GM19025 (cell line): ENCODE results near the gene RAB3IL1.
"Not testable (repeated sequence)": the region's sequence is repeated elsewhere in the genome, so short reads cannot be mapped to it uniquely, and the experiment has no call there.

ENCODE experiments used
- ATAC-seq: cut with Tn5 transposase; IDR thresholded peaks from one replicate; pipeline ENCODE4 v1.9.1; 2021; ENCODE audit warnings: mild to moderate bottlenecking, low read depth, moderate library complexity; ENCODE audit not compliant: unreplicated experiment

The RAB3IL1 gene

GRCh38 chr11:61953632-61954031 lies 36.3 kb upstream of the RAB3IL1 start:
- ATAC-seq, result not testable (repeated sequence)

- no peak for ATAC-seq
Observed at GRCh38 chr11:61952882-61953281, 35.5 kb upstream of the RAB3IL1 start.

DNA sequence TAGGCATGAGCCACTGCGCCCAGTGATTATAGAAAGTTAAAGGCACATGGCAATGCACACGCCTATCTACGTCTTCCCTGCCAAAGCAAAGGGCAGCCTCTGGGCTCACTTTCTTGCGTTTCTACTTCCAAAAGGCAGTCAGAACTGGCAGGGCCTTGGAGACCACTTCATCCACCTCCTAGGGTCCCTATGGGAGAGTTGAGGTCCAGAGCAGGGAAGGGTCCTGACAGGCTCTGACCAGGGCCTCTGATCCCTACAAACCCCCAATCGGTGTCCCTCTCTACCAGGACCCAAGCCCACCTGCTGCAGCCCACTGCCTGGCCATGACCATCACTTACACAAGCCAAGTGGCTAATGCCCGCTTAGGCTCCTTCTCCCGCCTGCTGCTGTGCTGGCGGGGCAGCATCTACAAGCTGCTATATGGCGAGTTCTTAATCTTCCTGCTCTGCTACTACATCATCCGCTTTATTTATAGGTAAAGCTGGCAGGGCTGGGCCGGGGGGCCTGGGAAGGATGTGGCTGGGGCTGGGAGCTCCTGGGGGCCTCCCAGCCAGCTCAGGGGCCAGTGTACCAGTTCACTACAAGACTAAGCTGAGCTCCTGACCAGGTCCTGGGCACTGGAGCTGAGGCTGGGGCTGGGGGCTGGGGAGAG lies 34.2 kb upstream of the RAB3IL1 start:
- no peak for ATAC-seq

DNA sequence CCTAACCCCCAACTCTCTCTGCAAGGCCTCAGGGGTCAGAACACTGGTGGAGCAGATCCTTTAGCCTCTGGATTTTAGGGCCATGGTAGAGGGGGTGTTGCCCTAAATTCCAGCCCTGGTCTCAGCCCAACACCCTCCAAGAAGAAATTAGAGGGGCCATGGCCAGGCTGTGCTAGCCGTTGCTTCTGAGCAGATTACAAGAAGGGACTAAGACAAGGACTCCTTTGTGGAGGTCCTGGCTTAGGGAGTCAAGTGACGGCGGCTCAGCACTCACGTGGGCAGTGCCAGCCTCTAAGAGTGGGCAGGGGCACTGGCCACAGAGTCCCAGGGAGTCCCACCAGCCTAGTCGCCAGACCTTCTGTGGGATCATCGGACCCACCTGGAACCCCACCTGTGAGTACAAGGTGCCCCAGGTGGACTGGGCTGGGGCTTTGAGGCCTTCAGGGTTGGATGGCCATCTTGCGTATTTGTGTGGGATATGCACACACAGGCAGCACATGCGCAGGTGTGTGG lies 32.7 kb upstream of the RAB3IL1 start, which contains the start of gene BEST1:
BEST1 (plus strand) TSS at position 317 of the 513 bp plus-strand sequence. CDS start 1,456 bp downstream, outside the sequence.
- ATAC-seq, result no peak

DNA sequence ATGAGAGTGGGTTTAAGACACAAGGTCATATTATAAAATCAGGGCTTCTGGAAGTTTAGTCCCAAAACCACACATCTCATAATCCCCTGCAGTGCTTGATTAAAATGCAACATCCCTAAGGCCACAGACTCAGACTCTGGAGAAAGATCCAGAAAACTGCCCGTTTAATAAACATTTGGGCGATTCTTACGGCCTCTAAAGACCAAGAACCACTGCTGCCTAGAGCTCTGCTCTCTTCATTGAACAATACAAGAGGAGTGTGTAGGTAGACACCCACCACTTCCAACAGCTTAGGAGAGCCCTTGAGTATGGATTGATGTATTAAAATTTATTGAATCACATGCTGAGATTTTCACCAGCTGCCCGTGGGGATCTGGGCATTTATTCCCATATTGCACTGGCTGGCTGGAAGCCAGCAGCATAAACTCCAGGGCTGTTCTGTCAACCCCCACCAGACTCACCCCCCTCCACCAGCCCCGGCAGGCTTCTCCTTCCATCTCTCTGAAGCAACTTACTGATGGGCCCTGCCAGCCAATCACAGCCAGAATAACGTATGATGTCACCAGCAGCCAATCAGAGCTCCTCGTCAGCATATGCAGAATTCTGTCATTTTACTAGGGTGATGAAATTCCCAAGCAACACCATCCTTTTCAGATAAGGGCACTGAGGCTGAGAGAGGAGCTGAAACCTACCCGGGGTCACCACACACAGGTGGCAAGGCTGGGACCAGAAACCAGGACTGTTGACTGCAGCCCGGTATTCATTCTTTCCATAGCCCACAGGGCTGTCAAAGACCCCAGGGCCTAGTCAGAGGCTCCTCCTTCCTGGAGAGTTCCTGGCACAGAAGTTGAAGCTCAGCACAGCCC lies 32.0 kb upstream of the RAB3IL1 start:
- ATAC-seq, result no peak

DNA sequence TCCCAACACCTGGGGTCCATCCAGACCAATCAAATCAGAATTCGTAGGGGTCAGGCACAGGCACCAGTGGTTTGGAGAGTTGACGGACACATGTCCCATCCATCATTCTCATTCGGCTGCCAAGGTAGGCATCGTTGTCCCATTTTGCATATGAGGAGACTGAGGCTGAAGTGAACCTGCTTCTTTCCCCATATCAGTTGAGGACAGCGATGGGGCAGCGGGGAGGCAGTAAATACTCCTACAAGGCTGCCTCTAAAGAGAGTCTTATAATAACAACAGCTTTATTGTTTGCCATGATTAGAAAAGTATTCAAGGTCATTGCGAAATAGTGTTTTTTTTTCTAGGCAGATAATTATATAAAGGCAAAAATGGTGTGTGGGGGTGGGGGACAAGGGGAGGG lies 31.1 kb upstream of the RAB3IL1 start:
- no peak for ATAC-seq

DNA sequence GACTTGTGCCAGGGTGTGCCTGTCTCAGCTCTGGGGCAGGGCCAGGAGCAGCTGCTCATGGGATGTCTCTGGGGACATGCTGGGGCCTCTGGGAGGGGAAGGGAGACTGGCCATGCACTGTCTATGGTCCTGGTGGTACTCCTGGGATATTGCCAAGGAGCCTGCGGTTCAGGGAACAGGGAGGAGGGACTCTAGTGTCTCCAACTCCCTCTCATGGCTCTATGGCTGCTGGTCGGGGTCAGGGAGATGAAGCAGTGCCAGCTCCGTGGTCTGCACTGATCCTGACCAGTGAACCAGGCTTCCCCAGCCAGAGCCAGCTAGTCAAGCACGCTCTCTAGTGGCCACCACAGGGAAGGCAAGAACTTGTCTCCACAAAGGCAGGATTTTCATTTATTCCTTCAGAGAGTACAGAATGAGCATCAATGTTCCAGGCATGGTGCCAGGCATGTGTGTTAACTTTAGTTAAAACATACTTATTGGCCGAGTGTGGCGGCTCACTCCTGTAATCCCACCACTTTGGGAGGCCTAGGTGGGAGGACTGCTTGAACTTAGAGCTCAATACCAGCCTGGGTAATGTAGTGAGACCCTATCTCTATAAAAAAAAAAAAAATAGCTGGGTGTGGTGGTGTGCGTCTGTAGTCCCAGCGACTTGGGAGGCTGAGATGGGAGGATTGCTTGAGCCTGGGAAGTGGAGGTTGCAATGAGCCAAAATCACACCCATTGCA lies 30.3 kb upstream of the RAB3IL1 start:
- no peak for ATAC-seq

- ATAC-seq, result no peak
Observed at GRCh38 chr11:61946894-61947293, 29.5 kb upstream of the RAB3IL1 start.

- no peak for ATAC-seq
Observed at GRCh38 chr11:61945191-61945590, 27.8 kb upstream of the RAB3IL1 start.

- no peak for ATAC-seq
Observed at GRCh38 chr11:61940466-61940865, 23.1 kb upstream of the RAB3IL1 start.

GRCh38 chr11:61935861-61936260 lies 18.5 kb upstream of the RAB3IL1 start:
- no peak for ATAC-seq

DNA sequence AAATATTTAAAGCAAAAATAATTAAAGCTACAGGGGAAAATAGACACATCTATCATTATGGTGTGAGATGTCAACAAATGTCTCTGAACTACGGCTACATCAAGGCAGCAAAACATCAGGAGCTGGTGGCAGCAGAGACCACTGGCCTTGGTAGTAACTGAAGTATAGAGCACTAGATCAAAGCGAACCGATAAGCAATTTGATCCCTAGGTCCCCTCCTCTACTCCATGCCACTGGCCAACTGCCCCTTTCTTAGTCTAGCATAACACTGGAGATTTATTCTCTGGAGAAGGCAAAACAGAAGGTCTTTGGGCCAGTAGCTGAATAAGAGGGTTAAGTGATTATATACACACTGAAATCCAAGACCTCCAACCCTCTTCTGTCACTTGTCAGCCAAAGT lies 13.6 kb upstream of the RAB3IL1 start:
- no peak for ATAC-seq

GRCh38 chr11:61928606-61929005 lies 11.2 kb upstream of the RAB3IL1 start:
- ATAC-seq, result no peak

DNA sequence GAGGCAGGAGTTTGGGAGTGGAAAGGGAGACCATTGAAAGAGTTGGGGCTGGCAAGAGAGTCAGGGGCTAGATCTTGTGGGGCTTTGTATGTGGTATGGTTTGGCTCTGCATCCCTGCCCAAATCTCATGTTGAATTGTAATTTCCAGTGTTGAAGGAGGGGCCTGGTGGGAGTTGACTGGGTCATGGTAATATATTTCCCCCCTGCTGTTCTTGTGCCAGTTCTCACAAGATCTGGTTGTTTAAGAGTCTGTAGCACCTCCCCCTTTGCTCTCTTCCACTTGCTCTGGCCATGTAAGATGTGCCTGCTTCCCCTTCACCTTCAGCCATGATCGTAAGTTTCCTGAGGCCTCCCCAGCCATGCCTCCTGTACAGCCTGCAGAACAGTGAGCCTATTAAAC lies 10.1 kb upstream of the RAB3IL1 start:
- ATAC-seq, result no peak

GRCh38 chr11:61926235-61926634 lies 8.9 kb upstream of the RAB3IL1 start:
- no peak for ATAC-seq

GRCh38 chr11:61925736-61926135 lies 8.4 kb upstream of the RAB3IL1 start:
- ATAC-seq, result no peak

DNA sequence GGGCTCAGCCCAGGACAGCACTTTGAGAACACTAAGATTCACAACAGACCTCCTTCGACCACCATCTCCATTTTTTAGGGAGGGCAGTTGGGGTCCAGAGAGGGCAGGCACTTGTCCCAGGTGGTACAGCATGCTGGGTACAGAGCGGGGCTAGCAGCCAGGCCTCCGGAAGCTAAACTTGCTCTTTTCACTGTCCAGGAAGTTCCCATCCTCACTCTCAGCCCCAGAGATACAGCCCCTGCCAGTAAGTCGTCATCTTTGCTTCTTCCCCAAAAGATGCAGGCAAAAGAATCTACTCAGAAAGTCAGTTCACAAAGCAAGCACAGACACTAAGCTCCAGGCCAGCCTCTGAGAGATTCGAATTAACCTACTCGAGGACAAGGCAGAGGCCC lies 6.7 kb upstream of the RAB3IL1 start:
- no peak for ATAC-seq

DNA sequence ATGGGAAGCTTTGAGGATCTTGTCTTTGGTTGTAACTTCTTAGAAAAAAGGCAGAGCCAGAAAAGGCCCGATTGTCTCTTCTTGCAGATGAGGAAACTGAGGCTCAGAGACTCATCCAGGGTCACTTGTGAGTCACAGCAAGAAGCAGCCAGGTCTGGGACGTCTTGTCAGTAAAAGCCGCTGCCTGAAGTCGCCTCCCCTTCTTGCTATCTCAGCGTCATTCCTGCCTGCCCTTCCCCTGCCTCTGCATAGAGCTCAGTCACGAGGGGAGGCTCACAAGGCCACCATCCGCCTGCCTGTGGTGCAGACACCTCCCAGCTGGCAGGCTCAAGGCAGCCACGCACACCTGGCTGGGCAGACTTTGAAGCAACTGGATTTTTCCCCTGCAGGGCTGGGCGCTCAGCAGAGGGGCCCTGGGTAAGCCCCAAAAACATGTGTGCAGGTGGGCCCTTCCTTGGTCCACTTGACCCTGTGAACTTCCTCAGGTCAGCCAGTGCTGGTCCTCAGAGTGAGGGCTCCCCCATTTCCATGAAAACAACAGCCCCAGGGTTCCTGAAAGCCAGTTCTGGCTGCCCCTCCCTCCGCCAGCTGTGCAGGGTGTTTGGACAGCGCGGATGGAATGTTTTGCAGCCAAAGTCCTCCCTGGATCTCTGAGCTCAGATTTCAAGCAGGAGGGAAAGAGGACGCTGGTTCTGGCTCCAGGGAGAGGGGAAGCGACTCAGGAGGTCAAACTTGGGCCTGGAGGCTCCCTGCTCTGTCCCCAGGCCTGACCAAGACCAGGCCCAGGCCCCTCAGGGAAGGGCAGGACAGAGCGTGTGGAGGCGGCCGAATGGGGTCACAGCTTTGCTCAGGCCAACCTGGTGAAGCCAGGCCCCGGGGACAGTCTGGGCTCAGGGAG lies 6.0 kb upstream of the RAB3IL1 start:
- ATAC-seq, result no peak

DNA sequence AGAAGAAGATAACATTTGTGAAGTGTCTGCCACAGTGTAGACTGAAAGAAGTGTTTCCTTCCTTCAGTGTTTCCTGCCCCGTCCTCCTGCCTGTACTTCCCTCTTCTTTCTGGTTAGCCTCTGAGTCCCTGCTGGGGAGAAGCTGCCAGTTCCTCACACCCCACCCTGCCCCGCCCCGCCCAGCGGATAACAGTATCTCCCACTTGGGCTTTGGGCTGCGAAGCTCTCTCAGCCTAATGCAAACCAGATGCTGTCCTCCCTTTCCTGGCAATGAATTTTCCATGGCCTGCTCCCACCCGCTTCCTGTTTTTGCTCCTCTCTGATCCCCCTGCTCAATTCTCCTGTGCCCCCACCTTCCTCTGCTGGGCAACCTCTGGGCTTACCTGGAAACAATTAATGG lies 5.2 kb upstream of the RAB3IL1 start:
- no peak for ATAC-seq

- ATAC-seq, result no peak
Observed at GRCh38 chr11:61921446-61921845, 4.1 kb upstream of the RAB3IL1 start.
